Measurements from ENCODE around the gene KRT38.
"Not testable (repeated sequence)": the region's sequence is repeated elsewhere in the genome, so short reads cannot be mapped to it uniquely, and the experiment has no call there.

The KRT38 gene

DNA sequence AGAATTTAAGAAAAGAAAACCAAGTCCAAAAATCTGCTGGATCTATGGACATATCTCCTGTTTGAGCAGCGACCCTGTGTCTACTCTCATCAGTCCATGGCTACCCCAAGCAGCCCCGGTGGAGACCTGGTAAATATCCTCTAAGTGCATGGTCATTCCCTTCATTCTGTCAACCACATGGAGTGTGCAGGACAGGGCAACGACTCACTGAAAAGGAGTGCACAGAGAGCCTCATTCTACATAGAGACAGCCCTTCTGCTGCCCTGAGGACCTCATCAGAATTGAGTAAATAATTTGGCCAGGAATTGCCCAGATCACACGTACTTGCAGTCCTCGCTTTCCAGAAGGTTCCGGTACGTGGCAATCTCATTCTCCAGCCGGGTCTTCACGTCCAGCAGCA, 3.0 kb downstream of the KRT38 start:
- H3K4me3 ChIP-seq (ENCODE audit: low read length), result no peak overlapping the region
- no peak for TF ChIP-seq CTCF (conservative IDR thresholded peaks at IDR 0.05; ENCODE audit: low read length)
- DNase-seq (ENCODE audit: low read depth), result no peak

- no peak for TF ChIP-seq CTCF (conservative IDR thresholded peaks at IDR 0.05; ENCODE audit: low read length)
- no peak overlapping the region for H3K4me3 ChIP-seq (ENCODE audit: low read length)
- no peak for DNase-seq (ENCODE audit: low read depth)
Measured at GRCh38 chr17:41437254-41437653, 3.5 kb downstream of the KRT38 start.

DNA sequence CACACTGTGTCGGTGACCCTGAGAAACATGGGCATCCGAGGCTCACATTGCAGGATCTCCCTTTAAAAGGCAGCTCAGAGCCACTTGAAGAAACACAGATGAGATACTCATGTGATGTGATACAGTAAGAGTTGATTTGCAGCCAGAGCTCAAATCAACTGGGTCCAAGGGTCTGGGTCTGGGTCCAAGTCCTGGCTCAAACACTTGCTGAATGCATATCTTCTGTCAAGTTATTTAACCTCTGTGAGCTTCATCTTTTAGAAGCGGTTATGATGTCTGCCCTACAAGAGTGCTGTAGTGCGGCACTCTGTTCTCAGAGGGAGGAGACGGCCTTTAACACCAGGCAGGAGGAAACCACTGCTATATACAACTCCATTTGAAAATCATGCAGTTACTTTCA, 6.4 kb downstream of the KRT38 start:
- H3K4me3 ChIP-seq (ENCODE audit: low read length), result no peak overlapping the region
- TF ChIP-seq CTCF (conservative IDR thresholded peaks at IDR 0.05; ENCODE audit: low read length), result no peak
- no peak for DNase-seq (ENCODE audit: low read depth)

DNA sequence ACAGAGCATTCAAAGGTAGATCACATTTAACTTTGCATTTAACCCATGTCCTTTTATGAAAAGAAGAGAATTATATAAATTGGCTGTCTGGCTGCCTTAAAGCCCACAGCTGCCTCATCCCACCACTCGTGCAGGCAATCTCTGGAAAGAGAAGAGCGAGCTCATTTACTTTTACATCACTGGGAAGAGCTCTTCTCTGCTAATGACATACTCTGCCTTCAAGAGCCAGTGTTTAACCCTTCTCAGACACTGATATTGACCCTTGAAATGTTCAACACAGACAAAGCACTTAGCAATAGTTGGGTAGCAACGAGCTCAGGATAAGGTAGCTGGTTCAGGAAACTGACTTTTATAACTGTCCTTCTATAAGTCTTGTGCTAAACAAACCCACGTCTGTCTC, 6.8 kb downstream of the KRT38 start:
- H3K4me3 ChIP-seq (ENCODE audit: low read length), result no peak overlapping the region
- no peak for DNase-seq (ENCODE audit: low read depth)
- TF ChIP-seq CTCF (conservative IDR thresholded peaks at IDR 0.05; ENCODE audit: low read length), result no peak

DNA sequence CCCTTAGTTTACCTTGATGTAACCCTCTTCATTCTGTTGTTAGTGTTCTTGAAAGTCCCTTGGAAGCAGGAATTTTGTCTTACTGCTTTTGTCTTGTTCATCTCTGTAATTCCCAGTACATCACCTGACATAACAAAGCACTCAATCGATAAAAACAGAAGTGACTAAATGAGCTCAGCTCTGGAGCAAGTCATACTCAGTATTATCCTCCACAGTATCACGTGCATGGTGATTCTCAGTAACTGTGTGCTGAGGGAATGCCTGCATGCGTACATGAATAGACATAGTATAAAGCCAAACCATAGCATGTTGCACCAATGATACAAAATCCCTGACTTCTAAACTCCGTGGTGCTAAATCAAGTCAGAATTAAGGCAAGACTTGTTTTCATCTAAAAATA, 7.2 kb downstream of the KRT38 start:
- TF ChIP-seq CTCF (conservative IDR thresholded peaks at IDR 0.05; ENCODE audit: low read length), result no peak
- no peak overlapping the region for H3K4me3 ChIP-seq (ENCODE audit: low read length)
- no peak for DNase-seq (ENCODE audit: low read depth)

DNA sequence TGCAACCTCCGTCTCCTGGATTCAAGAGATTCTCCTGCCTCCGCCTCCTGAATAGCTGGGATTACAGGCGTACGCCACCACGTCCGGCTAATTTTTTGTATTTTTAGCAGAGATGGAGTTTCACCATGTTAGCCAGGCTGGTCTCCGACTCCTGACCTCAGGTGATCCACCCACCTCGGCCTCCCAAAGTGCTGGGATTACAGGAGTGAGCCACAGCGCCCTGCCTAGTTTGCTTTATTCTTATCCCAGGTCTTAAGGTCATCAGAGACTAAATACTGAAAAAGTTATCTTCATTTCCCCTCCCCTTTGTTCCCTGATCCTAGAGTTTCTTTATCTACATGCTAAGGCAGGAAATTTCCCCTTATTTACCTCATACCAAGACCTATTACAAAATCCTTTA, 10.4 kb downstream of the KRT38 start:
- DNase-seq (ENCODE audit: low read depth); H3K4me3 ChIP-seq (ENCODE audit: low read length): not testable (repeated sequence)

DNA sequence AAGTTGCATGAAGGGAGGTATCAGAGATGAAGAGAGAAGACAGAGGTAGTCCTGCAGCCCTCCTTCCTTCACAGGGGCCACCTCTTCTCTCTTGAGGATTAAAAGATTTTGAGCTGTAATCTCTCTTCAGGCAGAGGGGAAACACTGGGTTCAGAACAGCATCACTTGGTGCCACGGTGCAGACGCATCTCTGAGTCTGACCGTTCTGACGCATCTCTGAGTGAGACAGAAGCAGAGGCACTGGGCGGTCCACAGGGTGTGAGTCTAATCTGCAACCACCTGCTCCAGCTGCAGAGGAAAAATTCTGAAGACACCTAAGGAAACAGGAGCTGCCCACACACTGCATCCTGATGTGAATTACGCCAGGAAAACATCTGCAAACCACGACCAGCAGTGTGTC, 11.1 kb downstream of the KRT38 start:
- H3K4me3 ChIP-seq (ENCODE audit: low read length), result no peak overlapping the region
- DNase-seq (ENCODE audit: low read depth), result no peak
- TF ChIP-seq CTCF (conservative IDR thresholded peaks at IDR 0.05; ENCODE audit: low read length), result no peak

DNA sequence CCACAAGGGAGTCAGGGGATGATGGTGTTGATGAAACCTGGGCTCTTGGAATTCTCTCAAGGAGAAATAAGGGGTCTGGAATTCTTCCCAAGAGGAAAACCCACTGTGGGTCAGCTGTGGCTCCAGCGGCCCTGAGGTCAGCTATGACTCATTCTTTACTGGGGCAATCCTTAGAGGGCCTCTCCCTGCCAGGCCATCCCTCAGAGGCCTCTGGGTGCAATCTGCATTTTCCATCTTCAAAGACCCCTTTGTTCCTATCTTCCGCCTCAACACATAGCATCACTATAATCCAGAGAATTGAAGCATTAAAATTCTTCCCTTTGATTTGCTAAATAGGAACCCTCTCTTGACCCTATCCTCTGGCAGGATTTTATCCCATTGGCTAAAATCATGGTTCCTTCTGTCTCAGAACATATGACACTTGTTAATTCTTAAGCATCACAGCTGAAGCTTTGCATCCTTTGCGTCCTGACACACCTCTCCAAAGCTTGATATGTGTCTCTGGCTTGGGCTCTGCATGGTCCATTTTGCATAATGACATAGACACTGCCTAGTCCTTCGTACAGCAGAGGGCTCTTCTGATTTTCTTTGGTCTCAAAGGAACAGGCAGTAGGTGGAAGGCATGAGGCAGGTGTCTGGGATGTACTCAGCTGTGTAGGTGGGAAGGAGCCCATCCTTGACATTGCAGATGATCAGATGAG, 12.0 kb downstream of the KRT38 start:
- peak; percentile 18 for DNase-seq (ENCODE audit: low read depth)
- TF ChIP-seq CTCF (conservative IDR thresholded peaks at IDR 0.05; ENCODE audit: low read length), result no peak
- H3K4me3 ChIP-seq (ENCODE audit: low read length), result no peak overlapping the region
